HepG2 (cell line): ENCODE results near the gene CFAP119. TPM values are rescaled to one million over a fixed set of nuclear protein-coding genes. Genes with fewer than 3 reads are reported as not detected.

Source experiments
- ARNT2 ChIP-seq: sonication (generic); formaldehyde crosslinking; IDR thresholded peaks from 2 replicates; pipeline ENCODE4 v1.8.0; 2022; ENCODE audit warnings: mild to moderate bottlenecking, low read depth, missing genetic modification reagents, moderate library complexity
- CHCHD3 ChIP-seq: sonication (generic); formaldehyde crosslinking; IDR thresholded peaks from 2 replicates; pipeline ENCODE4 v1.8.0; 2022; ENCODE audit warnings: mild to moderate bottlenecking, missing genetic modification reagents, moderate library complexity
- DMAP1 ChIP-seq: IDR thresholded peaks from 2 replicates; pipeline ENCODE4 v1.6.1; 2016
- HMGXB3 ChIP-seq: sonication (generic); formaldehyde crosslinking; IDR thresholded peaks from 2 replicates; pipeline ENCODE4 v1.4.0; 2020; ENCODE audit warnings: missing genetic modification reagents, borderline replicate concordance
- HNRNPK ChIP-seq: fragments of 200-400 bp; formaldehyde crosslinking; IDR thresholded peaks from 2 replicates; pipeline ENCODE4 v1.6.1; 2018; ENCODE audit warnings: low read length, low read depth, moderate library complexity, mild to moderate bottlenecking; ENCODE audit not compliant: poor library complexity, severe bottlenecking
- KLF11 ChIP-seq: IDR thresholded peaks from 2 replicates; pipeline ENCODE4 v1.6.1; 2016; ENCODE audit warnings: missing compliant biosample characterization
- MBD4 ChIP-seq: IDR thresholded peaks from 2 replicates; pipeline ENCODE4 v1.6.1; 2012; ENCODE audit warnings: low read length, inconsistent platforms, borderline replicate concordance
- MED13 ChIP-seq: sonication (generic); formaldehyde crosslinking; IDR thresholded peaks from 2 replicates; pipeline ENCODE4 v1.5.0; 2020; ENCODE audit warnings: missing genetic modification reagents
- PHF8 ChIP-seq: sonication (generic); formaldehyde crosslinking; IDR thresholded peaks from 2 replicates; pipeline ENCODE4 v1.5.0; 2020; ENCODE audit warnings: missing genetic modification reagents
- SP1 ChIP-seq, 2 experiments: fragments of 450-650 bp in 1 of 2; sonication (generic) in 1 of 2; formaldehyde crosslinking in 1 of 2; IDR thresholded peaks; 2 replicates each; pipeline versions ENCODE4 v1.4.0 to v1.6.1; 2016 to 2020; ENCODE audit warnings: missing genetic modification reagents in 1 of 2
- SRSF4 ChIP-seq: fragments of 200-400 bp; formaldehyde crosslinking; IDR thresholded peaks from one replicate; pipeline ENCODE4 v1.6.1; 2018; ENCODE audit warnings: mild to moderate bottlenecking, low read depth, low read length, moderate library complexity; ENCODE audit not compliant: poor library complexity, severe bottlenecking
- TARDBP ChIP-seq: sonication (generic); formaldehyde crosslinking; IDR thresholded peaks from 2 replicates; pipeline ENCODE4 v1.8.0; 2022; ENCODE audit warnings: mild to moderate bottlenecking, missing genetic modification reagents
- ZFP1 ChIP-seq: IDR thresholded peaks from 2 replicates; pipeline ENCODE4 v1.6.1; 2016
- ZHX1 ChIP-seq: sonication (generic); formaldehyde crosslinking; IDR thresholded peaks from 2 replicates; pipeline ENCODE4 v1.8.1; 2022; ENCODE audit warnings: low read depth, mild to moderate bottlenecking, missing genetic modification reagents
- ZNF234 ChIP-seq: sonication (generic); formaldehyde crosslinking; conservative IDR thresholded peaks from 2 replicates; pipeline ENCODE4 v1.5.1; 2020; ENCODE audit warnings: mild to moderate bottlenecking, missing genetic modification reagents
- ZNF567 ChIP-seq: sonication (generic); formaldehyde crosslinking; IDR thresholded peaks from 2 replicates; pipeline ENCODE4 v1.8.1; 2023; ENCODE audit warnings: mild to moderate bottlenecking, missing genetic modification reagents, borderline replicate concordance
- ZNF652 ChIP-seq: IDR thresholded peaks from 2 replicates; pipeline ENCODE4 v1.6.1; 2016; ENCODE audit warnings: low read depth, borderline replicate concordance
- ZNF703 ChIP-seq: sonication (generic); formaldehyde crosslinking; IDR thresholded peaks from 2 replicates; pipeline ENCODE4 v1.5.1; 2020; ENCODE audit warnings: missing genetic modification reagents, mild to moderate bottlenecking, moderate library complexity, borderline replicate concordance
- polyA plus RNA-seq, 8 experiments: library from polyadenylated mRNA; depleted of rRNA in 3 of 8; stranded (reverse) in 7 of 8; unstranded in 1 of 8; fragments of >200 nt; fragmentation: Illumina TruSeq in 4 of 8; extraction: Trizol in 4 of 8; gene quantifications; 2 replicates each; pipeline versions ENCODE4 v1.2.1 to v1.2.3, GENCODE V29; 2011 to 2016; ENCODE audit warnings: low read depth in 4 of 8, missing spikeins in 1 of 8, mixed read lengths in 1 of 8; ENCODE audit not compliant: insufficient read depth in 1 of 8
- total RNA-seq, 5 experiments: library from RNA; depleted of rRNA; stranded (reverse); fragments of >200 nt; fragmentation: Illumina TruSeq; extraction: Trizol; gene quantifications; 2 replicates each; pipeline ENCODE4 v1.2.3, GENCODE V29; 2016; ENCODE audit warnings: low read depth in 1 of 5

CFAP119 gene
- total and polyA plus RNA-seq, 2 of the 13 experiments (the other 11 are each of a cell fraction or from before 2014, with no cell fraction given), result 6.4 TPM

- TF ChIP-seq HMGXB3, result peak; percentile 87; the same call in 1 of the 2 replicates
- TF ChIP-seq ZFP1, result 0 out of 2 replicates have a peak, but pooled peaks have one; percentile 42
- peak; percentile 40; the same call in 1 of the 2 replicates for TF ChIP-seq ARNT2 (CRISPR knock-in tag)
- TF ChIP-seq KLF11, result no peak
- peak; percentile 98 for TF ChIP-seq ZHX1 (CRISPR knock-in tag)
- TF ChIP-seq ZNF234 (CRISPR knock-in tag), result no peak
- peak; percentile 33 for TF ChIP-seq HNRNPK
- peak; percentile 88 for TF ChIP-seq PHF8 (CRISPR knock-in tag)
- peak; percentile 73; the same call in 1 of the 2 replicates for TF ChIP-seq ZNF567 (CRISPR knock-in tag)
- TF ChIP-seq ZNF652 (CRISPR knock-in tag), result no peak
- no peak for TF ChIP-seq MBD4
- peak; percentile 78; the same call in 1 of the 2 replicates for TF ChIP-seq DMAP1
- peak; percentile 62; the same call in 1 of the 2 replicates for TF ChIP-seq CHCHD3 (CRISPR knock-in tag)
- peak; percentile 73; the same call in 1 of the 2 replicates for TF ChIP-seq MED13 (CRISPR knock-in tag)
- TF ChIP-seq SP1 (IDR thresholded peaks at IDR 0.05), result no peak
- peak; percentile 59; the same call in 1 of the 2 replicates for TF ChIP-seq SP1 (CRISPR knock-in tag; IDR thresholded peaks at IDR 0.05)
- TF ChIP-seq SRSF4, result no peak
- TF ChIP-seq ZNF703 (CRISPR knock-in tag), result peak; percentile 57; the same call in 1 of the 2 replicates
- peak; percentile 81 for TF ChIP-seq TARDBP (CRISPR knock-in tag)
These were observed at the start of gene CFAP119, which contains the start of gene RNF40 (continued) for GRCh38 chr16:30761928-30762902.
